ENCODE measurements around the gene DENR. TPM values are rescaled to one million over a fixed set of nuclear protein-coding genes. Genes with fewer than 3 reads are reported as not detected.

Gene DENR, protein sequence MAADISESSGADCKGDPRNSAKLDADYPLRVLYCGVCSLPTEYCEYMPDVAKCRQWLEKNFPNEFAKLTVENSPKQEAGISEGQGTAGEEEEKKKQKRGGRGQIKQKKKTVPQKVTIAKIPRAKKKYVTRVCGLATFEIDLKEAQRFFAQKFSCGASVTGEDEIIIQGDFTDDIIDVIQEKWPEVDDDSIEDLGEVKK
- total RNA-seq: 35.1 and 45.4 TPM in 2 replicates

DNA sequence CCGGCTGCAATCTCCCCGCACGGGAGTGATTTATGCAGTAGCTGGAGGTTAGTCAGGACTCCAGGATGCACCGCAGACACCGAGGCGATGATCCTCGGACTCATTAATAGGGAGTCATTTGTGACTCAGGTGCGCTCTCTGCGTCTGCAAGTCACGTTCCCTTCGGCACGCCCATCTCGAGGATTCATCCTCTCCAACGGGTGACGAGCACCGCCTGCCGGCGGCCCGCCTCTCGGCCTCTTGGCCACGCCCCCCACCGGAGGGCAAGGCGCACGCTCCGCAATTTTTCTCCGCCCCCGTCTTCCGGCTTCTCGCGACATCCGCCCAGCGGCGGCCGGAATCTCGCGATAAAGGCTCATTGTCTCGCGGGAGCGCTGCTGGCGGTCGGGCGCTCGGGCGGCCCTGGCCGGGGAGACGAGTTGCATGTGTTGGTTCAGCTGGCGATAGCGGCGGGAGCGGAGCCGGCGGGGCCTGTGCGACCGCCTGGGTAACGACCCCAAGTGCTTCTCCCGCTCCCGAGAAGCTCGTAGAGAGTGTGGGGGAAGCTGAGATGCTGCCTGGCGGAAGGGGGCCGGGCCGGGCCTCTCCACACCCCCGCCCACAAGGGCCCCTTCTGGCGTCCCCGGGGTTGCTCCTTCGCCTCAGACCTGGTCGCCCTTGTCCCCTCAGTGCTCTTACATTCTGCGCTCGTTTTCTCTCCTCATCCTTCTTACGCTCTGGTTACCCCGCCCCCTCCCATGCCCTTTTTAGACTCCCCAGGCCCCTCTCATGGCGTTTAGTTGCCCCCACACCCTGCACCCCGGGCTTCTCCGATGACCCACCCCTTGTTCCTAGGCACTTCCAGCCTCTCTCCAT, at the start of gene DENR:
DENR (plus strand) TSS at position 361 of the 855 bp plus-strand sequence. CDS start 878 bp downstream, outside the sequence.

GRCh38 chr12:122702890-122703611, 49.6 kb upstream of the DENR start, which contains the start of gene HCAR2:
HCAR2 (minus strand) TSS chr12:122703357; CDS start chr12:122703283, 74 bp downstream.

DNA sequence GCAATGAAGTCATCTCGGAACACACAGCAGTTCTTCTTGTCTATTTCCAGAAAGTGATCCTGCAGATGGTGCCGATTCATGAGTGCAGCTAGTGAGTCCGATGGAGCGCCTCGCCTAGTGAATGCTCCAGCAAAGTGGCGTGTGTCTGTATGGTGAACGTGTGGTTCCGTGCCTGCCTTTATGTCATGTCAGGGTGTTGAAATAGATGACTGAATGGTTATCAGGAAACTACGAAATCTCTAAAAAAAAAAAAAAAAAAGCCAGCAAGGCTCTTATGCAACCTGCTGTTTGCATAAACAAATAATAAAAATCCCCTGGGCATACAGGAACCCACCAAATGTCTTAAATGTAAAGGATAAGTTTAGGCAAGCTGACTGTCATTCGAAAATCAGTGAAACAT, 36.0 kb upstream of the DENR start, which contains the start of gene HCAR3:
HCAR3 (minus strand) TSS at position 154 of the 400 bp plus-strand sequence; CDS start at position 80, 74 bp downstream.

GRCh38 chr12:122730215-122731014, 22.2 kb upstream of the DENR start, which contains the start of gene HCAR1:
HCAR1 (minus strand) TSS chr12:122730844; CDS start chr12:122730339, 505 bp downstream.

Other genes with a start within 250 kb of the DENR start
- 30.2 and 56.1 TPM in 2 replicates for gene RSRC2, start 225.9 kb upstream of the DENR start, total RNA-seq
- gene KNTC1, start 225.6 kb upstream of the DENR start, total RNA-seq: 28.9 and 37.4 TPM in 2 replicates
- not detected in 2 replicates for gene HCAR2, start 49.5 kb upstream of the DENR start, total RNA-seq
- gene HCAR3, start 36.0 kb upstream of the DENR start, total RNA-seq: not detected in 2 replicates
- gene HCAR1, start 22.0 kb upstream of the DENR start, total RNA-seq: not detected in 2 replicates
- 0.30 and 0.65 TPM in 2 replicates for gene CCDC62, start 21.7 kb downstream of the DENR start, total RNA-seq
- gene HIP1R, start 82.6 kb downstream of the DENR start, total RNA-seq: 121 and 122 TPM in 2 replicates
- gene VPS37B, start 143.3 kb downstream of the DENR start, total RNA-seq: 14.3 and 17.9 TPM in 2 replicates
- 4.4 and 7.5 TPM in 2 replicates for gene ABCB9, start 213.6 kb downstream of the DENR start, total RNA-seq
- gene OGFOD2, start 222.4 kb downstream of the DENR start, total RNA-seq: 8.8 and 11.4 TPM in 2 replicates
- 227 and 297 TPM in 2 replicates for gene ARL6IP4, start 227.9 kb downstream of the DENR start, total RNA-seq